Endometrium (tissue), 2 donors: ENCODE measurements around the gene CD53.
"Not testable (repeated sequence)": the region's sequence is repeated elsewhere in the genome, so short reads cannot be mapped to it uniquely, and the experiment has no call there.

Source experiments
- FAIRE-seq: peaks from 2 replicates; lab custom pipeline; 2012; peaks lifted over from hg19 to GRCh38; lab: Jason Lieb, UNC
- donor health status: control.
- donor health status: control.

The CD53 gene

GRCh38 chr1:110872745-110873720 lies at the start of gene CD53:
TSS of gene CD53 (plus strand) at chr1:110873148. CDS start at chr1:110891409, 18,261 bp downstream.
- no peak for FAIRE-seq

GRCh38 chr1:110824192-110824591 lies 48.8 kb upstream of the CD53 start:
- no peak for FAIRE-seq

- FAIRE-seq, result no peak
These were observed 42.9 kb upstream of the CD53 start for GRCh38 chr1:110829955-110830553.

GRCh38 chr1:110833779-110834178 lies 39.2 kb upstream of the CD53 start:
- FAIRE-seq, result not testable (repeated sequence)

- FAIRE-seq, result no peak
These were observed 26.1 kb upstream of the CD53 start for GRCh38 chr1:110846861-110847260.

- FAIRE-seq, result no peak
These were observed 22.8 kb upstream of the CD53 start for GRCh38 chr1:110850145-110850544.

- FAIRE-seq, result no peak
These were observed 22.3 kb upstream of the CD53 start for GRCh38 chr1:110850627-110851026.

GRCh38 chr1:110853135-110853534 lies 19.8 kb upstream of the CD53 start:
- FAIRE-seq, result no peak

- no peak for FAIRE-seq
These were observed 16.5 kb upstream of the CD53 start for GRCh38 chr1:110856410-110856809.

- FAIRE-seq, result no peak
These were observed 14.7 kb upstream of the CD53 start for GRCh38 chr1:110857964-110858948.

- FAIRE-seq, result no peak
These were observed 13.9 kb upstream of the CD53 start for GRCh38 chr1:110859062-110859461.

GRCh38 chr1:110860174-110860573 lies 12.8 kb upstream of the CD53 start:
- FAIRE-seq, result no peak

- not testable (repeated sequence) for FAIRE-seq
These were observed 12.3 kb upstream of the CD53 start for GRCh38 chr1:110860620-110861019.

- not testable (repeated sequence) for FAIRE-seq
These were observed 11.0 kb upstream of the CD53 start for GRCh38 chr1:110861942-110862341.

- FAIRE-seq, result no peak
These were observed 8.7 kb upstream of the CD53 start for GRCh38 chr1:110864287-110864686.

GRCh38 chr1:110870721-110871388 lies 2.1 kb upstream of the CD53 start:
- no peak for FAIRE-seq

GRCh38 chr1:110872366-110872744 lies 593 bp upstream of the CD53 start:
- no peak for FAIRE-seq

- no peak for FAIRE-seq
These were observed 908 bp downstream of the CD53 start for GRCh38 chr1:110873856-110874255.

GRCh38 chr1:110874324-110875215 lies 1.6 kb downstream of the CD53 start:
- no peak for FAIRE-seq

GRCh38 chr1:110875216-110875731 lies 2.3 kb downstream of the CD53 start:
- no peak for FAIRE-seq
